Neural cell (in vitro differentiated cells): Measurements from ENCODE around the gene BRD3. TPM values are rescaled to one million over a fixed set of nuclear protein-coding genes. Genes with fewer than 3 reads are reported as not detected.

Experiments used
- H2AFZ ChIP-seq: fragments of 200-600, 300-800 bp; sonication (generic), shearing (Covaris generic); 2 replicates; pipeline ENCODE4 v1.6.0; 2014; ENCODE audit warnings: low read depth, mild to moderate bottlenecking, antibody characterized with exemption, low read length, moderate library complexity
- H3F3A ChIP-seq: fragments of 200-600 bp; shearing (Covaris generic); 2 replicates; pipeline ENCODE4 v1.6.1; 2016; ENCODE audit warnings: mild to moderate bottlenecking, moderate library complexity, mixed read lengths, antibody characterized with exemption, low read length; ENCODE audit not compliant: insufficient read depth, poor library complexity, severe bottlenecking
- H3K27ac ChIP-seq: fragments of 200-600, 300-800 bp; sonication (generic), shearing (Covaris generic); 2 replicates; pipeline ENCODE4 v1.5.1; 2014; ENCODE audit warnings: mild to moderate bottlenecking, low read length, moderate library complexity
- H3K27me3 ChIP-seq: fragments of 300-800, 200-600 bp; sonication (generic), shearing (Covaris generic); 2 replicates; pipeline ENCODE4 v1.6.0; 2014; ENCODE audit warnings: mild to moderate bottlenecking, low read depth, low read length, moderate library complexity; ENCODE audit not compliant: insufficient read depth
- H3K36me3 ChIP-seq: fragments of 300-800, 200-600 bp; sonication (generic), shearing (Covaris generic); 2 replicates; pipeline ENCODE4 v1.5.1; 2014; ENCODE audit warnings: mild to moderate bottlenecking, antibody characterized with exemption, low read length, moderate library complexity; ENCODE audit not compliant: insufficient read depth
- H3K4me2 ChIP-seq: fragments of 300-800, 200-600 bp; sonication (generic), shearing (Covaris generic); 2 replicates; pipeline ENCODE4 v1.6.0; 2014; ENCODE audit warnings: mild to moderate bottlenecking, low read length
- H3K4me3 ChIP-seq: fragments of 300-800, 200-600 bp; sonication (generic), shearing (Covaris generic); 2 replicates; pipeline ENCODE4 v1.5.1; 2014; ENCODE audit warnings: mild to moderate bottlenecking, low read length, moderate library complexity
- H3K79me2 ChIP-seq: fragments of 200-600 bp; shearing (Covaris generic); replicated peaks from 2 replicates; pipeline ENCODE4 v1.6.0; 2014; ENCODE audit warnings: mild to moderate bottlenecking, low read length, moderate library complexity; ENCODE audit not compliant: insufficient read depth
- H3K9ac ChIP-seq: fragments of 300-800, 200-600 bp; sonication (generic), shearing (Covaris generic); 2 replicates; pipeline ENCODE4 v1.6.1; 2016; ENCODE audit warnings: mild to moderate bottlenecking, low read length, mixed read lengths
- H3K9me2 ChIP-seq: fragments of 200-600 bp; shearing (Covaris generic); 2 replicates; pipeline ENCODE4 v1.6.1; 2016; ENCODE audit warnings: mild to moderate bottlenecking, low read length, mixed read lengths; ENCODE audit not compliant: insufficient read depth
- H3K9me3 ChIP-seq: fragments of 200-600, 300-800 bp; sonication (generic), shearing (Covaris generic); 2 replicates; pipeline ENCODE4 v1.6.1; 2016; ENCODE audit warnings: mild to moderate bottlenecking, mixed run types, low read length, moderate library complexity, mixed read lengths
- H4K20me1 ChIP-seq: fragments of 200-600 bp; shearing (Covaris generic); 2 replicates; pipeline ENCODE4 v1.6.1; 2016; ENCODE audit warnings: mild to moderate bottlenecking, mixed run types; ENCODE audit not compliant: insufficient read depth
- EP300 ChIP-seq: fragments of 450-650 bp; conservative IDR thresholded peaks from 2 replicates; pipeline ENCODE4 v1.6.1; 2014; ENCODE audit warnings: antibody characterized with exemption, mild to moderate bottlenecking, moderate library complexity; ENCODE audit not compliant: poor library complexity, severe bottlenecking
- EZH2 ChIP-seq: fragments of 200-600, 300-800 bp; shearing (Covaris generic), sonication (generic); IDR thresholded peaks from 2 replicates; pipeline ENCODE4 v1.6.1; 2014; ENCODE audit warnings: antibody characterized with exemption, low read length, borderline replicate concordance, mild to moderate bottlenecking; ENCODE audit not compliant: insufficient read depth, poor library complexity, severe bottlenecking
- MXI1 ChIP-seq: fragments of 450-650 bp; conservative IDR thresholded peaks from 2 replicates; pipeline ENCODE4 v1.6.1; 2014; ENCODE audit warnings: antibody characterized with exemption, mild to moderate bottlenecking; ENCODE audit not compliant: poor library complexity, severe bottlenecking
- POLR2AphosphoS5 ChIP-seq: IDR thresholded peaks from 2 replicates; pipeline ENCODE4 v1.6.1; 2012
- RAD21 ChIP-seq: fragments of 450-650 bp; conservative IDR thresholded peaks from 2 replicates; pipeline ENCODE4 v1.6.1; 2014; ENCODE audit warnings: antibody characterized with exemption, mild to moderate bottlenecking, moderate library complexity
- SMC3 ChIP-seq: fragments of 450-650 bp; conservative IDR thresholded peaks from 2 replicates; pipeline ENCODE4 v1.6.1; 2014; ENCODE audit warnings: antibody characterized with exemption, mild to moderate bottlenecking, moderate library complexity; ENCODE audit not compliant: poor library complexity
- TAF1 ChIP-seq: IDR thresholded peaks from 2 replicates; pipeline ENCODE4 v1.6.1; 2012; ENCODE audit warnings: low read depth
- polyA plus RNA-seq: library from polyadenylated mRNA; depleted of rRNA; stranded (reverse); fragments of >200 nt; gene quantifications from 2 replicates; pipeline ENCODE4 v1.2.3, GENCODE V29; 2014
- TF ChIP-seq, protein P1 (sequence below): fragments of 450-650 bp; IDR thresholded peaks from 2 replicates; pipeline ENCODE4 v1.5.1; 2014; ENCODE audit warnings: antibody characterized with exemption, mild to moderate bottlenecking, moderate library complexity; ENCODE audit not compliant: poor library complexity, severe bottlenecking
- TF ChIP-seq, protein P2 (sequence below): IDR thresholded peaks from 2 replicates; pipeline ENCODE4 v1.6.1; 2012; ENCODE audit warnings: borderline replicate concordance

BRD3 gene
- polyA plus RNA-seq, 1 donor from 2014 or later: 17.6 TPM

DNA sequence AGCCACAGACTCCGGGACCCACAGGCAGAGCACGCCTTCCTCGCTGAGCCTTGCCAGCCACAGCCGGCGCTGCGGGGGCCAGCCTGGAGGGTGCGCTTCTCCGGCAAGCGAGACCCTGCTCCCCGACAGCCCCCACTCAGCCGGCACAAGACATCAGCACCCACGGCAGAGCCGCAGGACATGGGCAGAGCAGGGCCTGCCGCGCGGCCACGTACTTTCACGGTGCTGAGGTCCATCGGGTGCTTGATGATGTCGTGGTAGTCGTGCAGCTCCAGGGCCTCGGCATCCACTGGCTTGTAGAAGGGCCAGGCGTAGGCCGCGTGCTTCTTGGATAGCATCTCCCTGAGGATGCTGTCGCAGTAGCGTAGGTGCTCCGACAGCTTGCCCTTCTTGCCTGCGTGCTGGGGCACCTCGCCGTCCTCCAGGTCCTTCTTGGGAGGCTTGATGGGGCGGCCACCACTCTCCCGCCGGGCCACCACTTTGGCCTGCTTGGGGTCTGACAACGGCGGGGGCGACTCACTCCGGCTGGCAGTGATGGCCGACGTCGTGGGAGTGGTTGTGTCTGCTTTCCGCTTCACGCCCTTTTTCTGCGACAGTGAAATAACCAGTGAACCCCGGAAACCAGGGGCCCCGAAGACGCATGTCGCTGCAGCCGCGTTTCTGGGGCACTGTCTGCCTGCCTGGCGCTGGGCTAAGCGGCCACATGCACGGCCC lies 19.8 kb downstream of the BRD3 start:
- Histone ChIP-seq H4K20me1 (peaks cover 4% of the 10 kb centered on the region), H3K27ac (no peak overlapping the region), H3K36me3 (no peaks in the 10 kb centered on the region)

DNA sequence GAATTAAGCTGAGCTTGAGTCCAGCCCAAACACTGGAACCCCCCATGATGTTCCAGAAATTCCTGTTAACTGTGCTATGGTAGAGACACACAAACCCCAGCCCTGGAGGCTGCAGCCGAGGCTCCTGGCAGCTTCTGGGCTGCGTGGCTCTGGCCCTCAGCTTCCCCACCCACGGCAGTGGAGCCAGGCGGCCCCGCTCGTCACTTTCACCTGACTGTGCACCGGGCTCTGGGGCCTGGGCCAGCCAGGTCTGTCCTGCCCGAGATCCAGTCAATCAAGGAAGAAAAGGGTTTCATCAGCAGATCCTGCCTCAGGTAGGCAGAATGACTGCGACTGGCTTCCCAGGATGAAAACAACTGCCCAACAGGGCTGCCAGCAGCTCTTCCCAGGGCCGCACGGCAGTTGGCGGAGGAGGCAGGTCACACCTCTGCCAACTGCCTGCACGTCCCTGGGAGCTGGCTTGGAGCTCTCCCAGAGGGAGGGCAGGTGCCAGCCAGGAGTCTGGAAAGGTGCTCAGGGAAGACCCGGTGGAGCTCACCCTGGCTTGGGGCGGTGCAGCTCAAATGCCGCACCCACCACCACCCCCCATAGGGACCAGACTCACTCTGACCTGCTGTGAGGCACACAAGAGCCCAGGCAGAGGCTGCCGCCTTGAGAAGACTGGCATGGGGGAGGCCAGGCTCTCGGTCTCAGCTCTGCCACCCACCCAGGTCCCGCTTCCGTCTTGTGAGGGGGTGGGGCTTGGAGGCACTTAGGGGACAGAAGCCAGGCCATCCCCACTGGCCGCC lies 20.7 kb downstream of the BRD3 start:
- no peak overlapping the region for H2AFZ ChIP-seq
- H3K36me3 ChIP-seq: no peaks in the 10 kb centered on the region
- H3K9me2 ChIP-seq: no peaks in the 10 kb centered on the region
- H3K27ac ChIP-seq: no peak overlapping the region
- no peak overlapping the region for H3K4me3 ChIP-seq
- no peaks in the 10 kb centered on the region for H3K27me3 ChIP-seq
- no peaks in the 10 kb centered on the region for H4K20me1 ChIP-seq
- H3K79me2 ChIP-seq: no peaks in the 10 kb centered on the region
- no peaks in the 10 kb centered on the region for H3F3A ChIP-seq
- H3K9ac ChIP-seq: no peak overlapping the region
- TF ChIP-seq, protein P1, sequence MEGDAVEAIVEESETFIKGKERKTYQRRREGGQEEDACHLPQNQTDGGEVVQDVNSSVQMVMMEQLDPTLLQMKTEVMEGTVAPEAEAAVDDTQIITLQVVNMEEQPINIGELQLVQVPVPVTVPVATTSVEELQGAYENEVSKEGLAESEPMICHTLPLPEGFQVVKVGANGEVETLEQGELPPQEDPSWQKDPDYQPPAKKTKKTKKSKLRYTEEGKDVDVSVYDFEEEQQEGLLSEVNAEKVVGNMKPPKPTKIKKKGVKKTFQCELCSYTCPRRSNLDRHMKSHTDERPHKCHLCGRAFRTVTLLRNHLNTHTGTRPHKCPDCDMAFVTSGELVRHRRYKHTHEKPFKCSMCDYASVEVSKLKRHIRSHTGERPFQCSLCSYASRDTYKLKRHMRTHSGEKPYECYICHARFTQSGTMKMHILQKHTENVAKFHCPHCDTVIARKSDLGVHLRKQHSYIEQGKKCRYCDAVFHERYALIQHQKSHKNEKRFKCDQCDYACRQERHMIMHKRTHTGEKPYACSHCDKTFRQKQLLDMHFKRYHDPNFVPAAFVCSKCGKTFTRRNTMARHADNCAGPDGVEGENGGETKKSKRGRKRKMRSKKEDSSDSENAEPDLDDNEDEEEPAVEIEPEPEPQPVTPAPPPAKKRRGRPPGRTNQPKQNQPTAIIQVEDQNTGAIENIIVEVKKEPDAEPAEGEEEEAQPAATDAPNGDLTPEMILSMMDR: no peak
- no peak for TF ChIP-seq POLR2AphosphoS5
- no peak for TF ChIP-seq EP300
- no peak for TF ChIP-seq SMC3
- no peak for TF ChIP-seq EZH2
- no peak for TF ChIP-seq RAD21
- TF ChIP-seq TAF1: no peak
- TF ChIP-seq MXI1: no peak
- TF ChIP-seq, protein P2, sequence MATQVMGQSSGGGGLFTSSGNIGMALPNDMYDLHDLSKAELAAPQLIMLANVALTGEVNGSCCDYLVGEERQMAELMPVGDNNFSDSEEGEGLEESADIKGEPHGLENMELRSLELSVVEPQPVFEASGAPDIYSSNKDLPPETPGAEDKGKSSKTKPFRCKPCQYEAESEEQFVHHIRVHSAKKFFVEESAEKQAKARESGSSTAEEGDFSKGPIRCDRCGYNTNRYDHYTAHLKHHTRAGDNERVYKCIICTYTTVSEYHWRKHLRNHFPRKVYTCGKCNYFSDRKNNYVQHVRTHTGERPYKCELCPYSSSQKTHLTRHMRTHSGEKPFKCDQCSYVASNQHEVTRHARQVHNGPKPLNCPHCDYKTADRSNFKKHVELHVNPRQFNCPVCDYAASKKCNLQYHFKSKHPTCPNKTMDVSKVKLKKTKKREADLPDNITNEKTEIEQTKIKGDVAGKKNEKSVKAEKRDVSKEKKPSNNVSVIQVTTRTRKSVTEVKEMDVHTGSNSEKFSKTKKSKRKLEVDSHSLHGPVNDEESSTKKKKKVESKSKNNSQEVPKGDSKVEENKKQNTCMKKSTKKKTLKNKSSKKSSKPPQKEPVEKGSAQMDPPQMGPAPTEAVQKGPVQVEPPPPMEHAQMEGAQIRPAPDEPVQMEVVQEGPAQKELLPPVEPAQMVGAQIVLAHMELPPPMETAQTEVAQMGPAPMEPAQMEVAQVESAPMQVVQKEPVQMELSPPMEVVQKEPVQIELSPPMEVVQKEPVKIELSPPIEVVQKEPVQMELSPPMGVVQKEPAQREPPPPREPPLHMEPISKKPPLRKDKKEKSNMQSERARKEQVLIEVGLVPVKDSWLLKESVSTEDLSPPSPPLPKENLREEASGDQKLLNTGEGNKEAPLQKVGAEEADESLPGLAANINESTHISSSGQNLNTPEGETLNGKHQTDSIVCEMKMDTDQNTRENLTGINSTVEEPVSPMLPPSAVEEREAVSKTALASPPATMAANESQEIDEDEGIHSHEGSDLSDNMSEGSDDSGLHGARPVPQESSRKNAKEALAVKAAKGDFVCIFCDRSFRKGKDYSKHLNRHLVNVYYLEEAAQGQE: no peak
- no peak overlapping the region for H3K4me2 ChIP-seq
- no peaks in the 10 kb centered on the region for H3K9me3 ChIP-seq

More for the DNA sequence above, 19.8 kb downstream of the BRD3 start:
- H3K4me3 ChIP-seq: no peak overlapping the region
- H3K27me3 ChIP-seq: no peaks in the 10 kb centered on the region
- no peak overlapping the region for H2AFZ ChIP-seq
- no peaks in the 10 kb centered on the region for H3K9me2 ChIP-seq
- H3K79me2 ChIP-seq: no peaks in the 10 kb centered on the region
- no peak overlapping the region for H3K9ac ChIP-seq
- TF ChIP-seq TAF1 (no peak), MXI1 (no peak), RAD21 (no peak), EP300 (no peak), EZH2 (no peak)
- no peaks in the 10 kb centered on the region for H3K9me3 ChIP-seq
- no peak overlapping the region for H3K4me2 ChIP-seq
- no peaks in the 10 kb centered on the region for H3F3A ChIP-seq
